ENCODE results near the gene PCDHGC3. TPM values are rescaled to one million over a fixed set of nuclear protein-coding genes. Genes with fewer than 3 reads are reported as not detected.

Gene PCDHGC3
- total and polyA plus RNA-seq, 9 of the 15 experiments (the other 6 are each of a cell fraction or from before 2014, with no cell fraction given), result 0.07 TPM; not detected in 8

- Histone ChIP-seq H3K36me3 (ENCODE audit: control insufficient read depth, insufficient read depth, low read length) (no peaks in the 10 kb centered on the region), H3K27ac (ENCODE audit: extremely low read depth, low read depth, low read length) (no peak overlapping the region), H3K9ac (ENCODE audit: insufficient read depth in 1 of 2, low read depth in 2 of 2, low read length in 2 of 2) (no peak overlapping the region), H3K9me3 (replicated peaks; ENCODE audit: control insufficient read depth, insufficient read depth, low read depth, low read length) (no peaks in the 10 kb centered on the region), H3K9me1 (ENCODE audit: control insufficient read depth, insufficient read depth, low read length) (no peaks in the 10 kb centered on the region), H3K27me3 (ENCODE audit: control insufficient read depth in 2 of 2, insufficient read depth in 2 of 2, low read length in 2 of 2) (peaks cover 0 to 16% of the 10 kb centered on the region in 2 experiments; a peak in 2 of 5 replicates), H2AFZ (ENCODE audit: low read depth, low read length) (no peak overlapping the region), H3K4me3 (no peak overlapping the region), H4K20me1 (replicated peaks; ENCODE audit: control insufficient read depth, insufficient read depth, low read length) (no peaks in the 10 kb centered on the region), H3K4me1 (replicated peaks in 1 of 2; ENCODE audit: control insufficient read depth in 2 of 2, insufficient read depth in 2 of 2, low read length in 2 of 2) (peaks cover 0 to 6% of the 10 kb centered on the region in 2 experiments; a peak in 1 of 5 replicates), H3K4me2 (ENCODE audit: insufficient read depth, low read length) (no peak overlapping the region), H3K79me2 (ENCODE audit: control insufficient read depth, insufficient read depth, low read length) (no peaks in the 10 kb centered on the region)
- intact Hi-C loops (cut with micrococcal nuclease) (no loop called here), in situ Hi-C loops (cut with MboI) (no loop called here)
- DNase-seq (ENCODE audit: extremely low read depth in 1 of 4, low spot score in 3 of 4), result no peak
- TF ChIP-seq L3MBTL2 (IDR thresholded peaks at IDR 0.05), result 0 out of 2 replicates have a peak, but pooled peaks have one; percentile 19
- no peak for TF ChIP-seq NFIX (CRISPR knock-in tag; IDR thresholded peaks at IDR 0.05; ENCODE audit: low read depth)
- TF ChIP-seq ZFP91 (CRISPR knock-in tag; IDR thresholded peaks at IDR 0.05), result no peak
- FAIRE-seq, result no peak
- no TSS peak for BruUV-seq (replicated peaks)
- CTCF ChIA-PET (ENCODE audit: low intra/inter-chr PET ratio), result no interaction called here
- WGBS (ENCODE audit: insufficient coverage, low coverage, missing lambda C conversion rate), result 17% methylated on average over 45 of the region's 50 CpGs
- no peak for ATAC-seq
- POLR2A ChIA-PET, result interaction anchor here (0.6 to 1.3 kb wide), 3 partner anchors 34 to 687 kb away, joined by 3 read pairs; partner anchors contain the start of gene PCDHGC5
Measured at GRCh38 chr5:141441571-141442170, 34.1 kb upstream of the PCDHGC3 start.

- DNase-seq (ENCODE audit: extremely low read depth in 1 of 4, low spot score in 3 of 4), result no peak
- no peak for FAIRE-seq
- intact Hi-C loops (cut with micrococcal nuclease) (no loop called here), in situ Hi-C loops (cut with MboI) (no loop called here)
- no peak overlapping the region for H3K9ac ChIP-seq (ENCODE audit: insufficient read depth in 1 of 2, low read depth in 2 of 2, low read length in 2 of 2)
- H3K27ac ChIP-seq (ENCODE audit: extremely low read depth, low read depth, low read length), result no peak overlapping the region
- ChIA-PET POLR2A (no interaction called here), CTCF (ENCODE audit: low intra/inter-chr PET ratio) (no interaction called here)
- no peaks in the 10 kb centered on the region for H3K36me3 ChIP-seq (ENCODE audit: control insufficient read depth, insufficient read depth, low read length)
- H3K79me2 ChIP-seq (ENCODE audit: control insufficient read depth, insufficient read depth, low read length), result no peaks in the 10 kb centered on the region
- no peak overlapping the region for H3K4me2 ChIP-seq (ENCODE audit: insufficient read depth, low read length)
- H3K9me1 ChIP-seq (ENCODE audit: control insufficient read depth, insufficient read depth, low read length), result no peaks in the 10 kb centered on the region
- no TSS peak for BruUV-seq (replicated peaks)
- H2AFZ ChIP-seq (ENCODE audit: low read depth, low read length), result no peak overlapping the region
- no peaks in the 10 kb centered on the region for H4K20me1 ChIP-seq (replicated peaks; ENCODE audit: control insufficient read depth, insufficient read depth, low read length)
- H3K4me3 ChIP-seq, result no peak overlapping the region
- H3K27me3 ChIP-seq (ENCODE audit: control insufficient read depth in 2 of 2, insufficient read depth in 2 of 2, low read length in 2 of 2), result no peaks in the 10 kb centered on the region
- TF ChIP-seq ARID2 (IDR thresholded peaks at IDR 0.05) (no peak), L3MBTL2 (IDR thresholded peaks at IDR 0.05) (no peak), KDM2B (CRISPR knock-in tag; IDR thresholded peaks at IDR 0.05) (no peak), GTF2F1 (IDR thresholded peaks at IDR 0.05; ENCODE audit: low read depth, low read length) (no peak)
- ATAC-seq, result no peak
- 2% methylated on average over 3 of the region's 3 CpGs for WGBS (ENCODE audit: insufficient coverage, low coverage, missing lambda C conversion rate)
- H3K4me1 ChIP-seq (replicated peaks in 1 of 2; ENCODE audit: control insufficient read depth in 2 of 2, insufficient read depth in 2 of 2, low read length in 2 of 2), result no peaks in the 10 kb centered on the region
- H3K9me3 ChIP-seq (replicated peaks; ENCODE audit: control insufficient read depth, insufficient read depth, low read depth, low read length), result no peaks in the 10 kb centered on the region
Measured at GRCh38 chr5:141465351-141465750, 10.4 kb upstream of the PCDHGC3 start.
